Cerebellar nuclear complex (tissue), 1 donor: ENCODE measurements around the gene GALNS.
"Not testable (repeated sequence)": the region's sequence is repeated elsewhere in the genome, so short reads cannot be mapped to it uniquely, and the experiment has no call there.

Experiments used
- DNase-seq, 2 experiments: peaks; one replicate each; lab custom pipeline; 2025; lab: John Stamatoyannopoulos, UW

GALNS gene

GRCh38 chr16:88804552-88805339, 52.0 kb downstream of the GALNS start:
- DNase-seq, result no peak

- no peak for DNase-seq
Observed at GRCh38 chr16:88804173-88804551, 52.6 kb downstream of the GALNS start.

- peak in 1 of 2 experiments; percentile 25 for DNase-seq
Observed at GRCh38 chr16:88803264-88803987, 53.3 kb downstream of the GALNS start, which contains the start of gene CDT1. Gene CDT1 (plus strand): TSS chr16:88803789. CDS start chr16:88803832, 43 bp downstream.

GRCh38 chr16:88800277-88800592, 56.5 kb downstream of the GALNS start:
- no peak for DNase-seq

- no peak for DNase-seq
Observed at GRCh38 chr16:88799569-88800276, 57.0 kb downstream of the GALNS start.

- no peak for DNase-seq
Observed at GRCh38 chr16:88798772-88799455, 57.8 kb downstream of the GALNS start.

GRCh38 chr16:88798073-88798472, 58.7 kb downstream of the GALNS start:
- no peak for DNase-seq

- DNase-seq, result no peak
Observed at GRCh38 chr16:88796278-88796677, 60.5 kb downstream of the GALNS start.

- DNase-seq, result no peak
Observed at GRCh38 chr16:88793251-88793954, 63.3 kb downstream of the GALNS start.

GRCh38 chr16:88792668-88793250, 64.0 kb downstream of the GALNS start:
- DNase-seq, result no peak

- DNase-seq, result no peak
Observed at GRCh38 chr16:88792078-88792550, 64.6 kb downstream of the GALNS start.

- no peak for DNase-seq
Observed at GRCh38 chr16:88790312-88791211, 66.2 kb downstream of the GALNS start.

GRCh38 chr16:88789594-88789993, 67.2 kb downstream of the GALNS start:
- DNase-seq, result no peak

- not testable (repeated sequence) for DNase-seq
Observed at GRCh38 chr16:88788749-88789148, 68.0 kb downstream of the GALNS start.

- no peak for DNase-seq
Observed at GRCh38 chr16:88787579-88788314, 69.0 kb downstream of the GALNS start.

- no peak for DNase-seq
Observed at GRCh38 chr16:88785106-88785924, 71.4 kb downstream of the GALNS start, which contains the start of gene PIEZO1. Gene PIEZO1 (minus strand): TSS chr16:88785220. CDS start chr16:88784964, 256 bp downstream.

GRCh38 chr16:88784856-88785105, 72.0 kb downstream of the GALNS start:
- no peak for DNase-seq

- no peak for DNase-seq
Observed at GRCh38 chr16:88784074-88784855, 72.5 kb downstream of the GALNS start.
